DND-41 (cell line): Measurements from ENCODE around the gene TMEM184A.

Source experiments
- ATAC-seq: fragments of 200-7000 bp; cut with Tn5 transposase; 3 replicates; pipeline ENCODE4 v1.9.1; 2021; ENCODE audit warnings: low read depth; ENCODE audit not compliant: insufficient read depth
- DNase-seq: peaks from one replicate; pipeline ENCODE4 v3.0.0-alpha.2; 2020
- H2AFZ ChIP-seq: 2 replicates; pipeline ENCODE4 v1.6.0; 2012; ENCODE audit warnings: low read depth, low read length
- H3K27ac ChIP-seq: 2 replicates; pipeline ENCODE4 v1.5.1; 2012; ENCODE audit warnings: low read length, inconsistent platforms
- H3K27me3 ChIP-seq: fragments of 200-600 bp; sonication (generic); 2 replicates; pipeline ENCODE4 v1.6.0; 2012; ENCODE audit warnings: low read length, mild to moderate bottlenecking, inconsistent platforms; ENCODE audit not compliant: insufficient read depth, poor library complexity
- H3K36me3 ChIP-seq: 2 replicates; pipeline ENCODE4 v1.5.1; 2012; ENCODE audit warnings: low read length, inconsistent platforms; ENCODE audit not compliant: insufficient read depth
- H3K4me1 ChIP-seq: 2 replicates; pipeline ENCODE4 v1.5.1; 2012; ENCODE audit warnings: mild to moderate bottlenecking, low read length; ENCODE audit not compliant: insufficient read depth
- H3K4me2 ChIP-seq: 2 replicates; pipeline ENCODE4 v1.6.0; 2012; ENCODE audit warnings: mild to moderate bottlenecking, moderate library complexity, low read length, inconsistent platforms; ENCODE audit not compliant: insufficient read depth
- H3K4me3 ChIP-seq, 2 experiments: fragments of 200-600 bp in 1 of 2; shearing (Covaris generic) in 1 of 2; 2 replicates each; pipeline ENCODE4 v1.5.1; 2012 to 2016; ENCODE audit warnings: inconsistent platforms in 2 of 2, low read length in 2 of 2, mild to moderate bottlenecking in 2 of 2, low read depth in 1 of 2, moderate library complexity in 1 of 2
- H3K79me2 ChIP-seq: 2 replicates; pipeline ENCODE4 v1.6.0; 2012; ENCODE audit warnings: low read length, inconsistent platforms; ENCODE audit not compliant: insufficient read depth
- H3K9ac ChIP-seq: 2 replicates; pipeline ENCODE4 v1.6.0; 2012; ENCODE audit warnings: low read depth, mild to moderate bottlenecking, inconsistent platforms, low read length, moderate library complexity
- H3K9me3 ChIP-seq: 2 replicates; pipeline ENCODE4 v1.5.1; 2012; ENCODE audit warnings: low read length, moderate library complexity, mild to moderate bottlenecking, inconsistent platforms; ENCODE audit not compliant: insufficient read depth, severe bottlenecking
- H4K20me1 ChIP-seq: 2 replicates; pipeline ENCODE4 v1.6.0; 2012; ENCODE audit warnings: low read length; ENCODE audit not compliant: insufficient read depth
- CTCF ChIP-seq: IDR thresholded peaks from 2 replicates; pipeline ENCODE4 v1.5.1; 2012; ENCODE audit warnings: borderline replicate concordance, low read length, moderate library complexity, mild to moderate bottlenecking; ENCODE audit not compliant: poor library complexity, severe bottlenecking; ENCODE audit errors: extremely low read depth
- EZH2 ChIP-seq: IDR thresholded peaks from 3 replicates; pipeline ENCODE4 v1.6.1; 2012; ENCODE audit warnings: borderline replicate concordance, low read depth, mild to moderate bottlenecking, moderate library complexity, low read length, inconsistent platforms; ENCODE audit not compliant: severe bottlenecking

Gene TMEM184A

GRCh38 chr7:1514995-1515401, 41.0 kb downstream of the TMEM184A start:
- no peak overlapping the region for H3K9ac ChIP-seq
- ATAC-seq: no peak
- no peak overlapping the region for H3K27ac ChIP-seq
- H3K36me3 ChIP-seq: no peaks in the 10 kb centered on the region
- no peaks in the 10 kb centered on the region for H3K9me3 ChIP-seq
- H2AFZ ChIP-seq: no peak overlapping the region
- no peaks in the 10 kb centered on the region for H3K79me2 ChIP-seq
- no peaks in the 10 kb centered on the region for H3K27me3 ChIP-seq
- TF ChIP-seq EZH2: no peak
- TF ChIP-seq CTCF: no peak
- H3K4me3 ChIP-seq: no peak overlapping the region
- no peak overlapping the region for H3K4me2 ChIP-seq
- no peaks in the 10 kb centered on the region for H4K20me1 ChIP-seq
- peaks cover 36% of the 10 kb centered on the region for H3K4me1 ChIP-seq
- DNase-seq: no peak

DNA sequence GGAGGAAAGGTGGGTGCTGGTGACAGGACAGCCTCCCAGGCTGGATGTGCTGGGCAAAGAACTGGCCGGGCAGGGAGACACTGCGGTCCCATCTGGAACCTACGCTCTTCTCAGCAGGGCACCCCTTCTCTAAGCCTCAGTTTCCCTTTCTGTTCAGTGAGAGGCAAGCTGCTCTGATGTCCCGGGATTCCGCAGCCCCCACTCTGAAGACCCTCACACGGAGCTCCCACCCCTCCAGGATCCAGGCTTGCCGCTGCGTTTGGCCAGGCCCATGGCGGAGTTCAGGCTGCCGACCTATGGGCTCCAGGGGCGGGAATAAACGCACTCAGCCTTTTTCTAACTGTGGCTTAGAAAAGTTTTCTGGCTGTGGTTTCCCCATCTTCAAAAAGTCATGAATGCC, 41.6 kb downstream of the TMEM184A start:
- no peak for DNase-seq
- TF ChIP-seq EZH2 (no peak), CTCF (no peak)
- H3K27ac ChIP-seq: no peak overlapping the region
- no peak overlapping the region for H3K9ac ChIP-seq
- no peak overlapping the region for H3K4me2 ChIP-seq
- H2AFZ ChIP-seq: no peak overlapping the region
- H3K27me3 ChIP-seq: no peaks in the 10 kb centered on the region
- H3K4me3 ChIP-seq: no peak overlapping the region
- H3K79me2 ChIP-seq: no peaks in the 10 kb centered on the region
- no peak for ATAC-seq
- no peaks in the 10 kb centered on the region for H3K9me3 ChIP-seq
- H3K4me1 ChIP-seq: peaks cover 36% of the 10 kb centered on the region
- no peaks in the 10 kb centered on the region for H4K20me1 ChIP-seq
- no peaks in the 10 kb centered on the region for H3K36me3 ChIP-seq

- H3K4me2 ChIP-seq: no peak overlapping the region
- peak overlapping the region; percentile 69 for H3K27ac ChIP-seq
- no peak overlapping the region for H3K9ac ChIP-seq
- no peak overlapping the region for H3K4me3 ChIP-seq
- no peaks in the 10 kb centered on the region for H3K79me2 ChIP-seq
- TF ChIP-seq EZH2 (no peak), CTCF (no peak)
- peaks cover 42% of the 10 kb centered on the region for H3K4me1 ChIP-seq
- no peak overlapping the region for H2AFZ ChIP-seq
- no peaks in the 10 kb centered on the region for H4K20me1 ChIP-seq
- ATAC-seq (no peak), DNase-seq (no peak)
- H3K9me3 ChIP-seq: no peaks in the 10 kb centered on the region
- H3K27me3 ChIP-seq: no peaks in the 10 kb centered on the region
- H3K36me3 ChIP-seq: no peaks in the 10 kb centered on the region
Observed at GRCh38 chr7:1513657-1514095, 42.3 kb downstream of the TMEM184A start.
